Transverse colon (tissue), 3 donors: ENCODE data around the gene PSKH1.

ENCODE experiments used
- POLR2A ChIP-seq: fragments of 450-650 bp; IDR thresholded peaks from one replicate; pipeline ENCODE4 v1.6.1; 2016; ENCODE audit warnings: antibody characterized with exemption, mild to moderate bottlenecking, moderate library complexity
- TF ChIP-seq, protein P1 (sequence below), 5 experiments: fragments of 200-600 bp in 3 of 5; fragments of 450-650 bp in 2 of 5; sonication (generic) in 3 of 5; IDR thresholded peaks; 1 replicate in 2 of 5; 2 replicates in 3 of 5; pipeline ENCODE4 v1.5.1; 2016 to 2017; ENCODE audit warnings: antibody characterized with exemption in 5 of 5, inconsistent platforms in 3 of 5, mild to moderate bottlenecking in 2 of 5, moderate library complexity in 1 of 5

GRCh38 chr16:67969254-67970039 is 76.4 kb downstream of the PSKH1 start:
- TF ChIP-seq, protein P1, sequence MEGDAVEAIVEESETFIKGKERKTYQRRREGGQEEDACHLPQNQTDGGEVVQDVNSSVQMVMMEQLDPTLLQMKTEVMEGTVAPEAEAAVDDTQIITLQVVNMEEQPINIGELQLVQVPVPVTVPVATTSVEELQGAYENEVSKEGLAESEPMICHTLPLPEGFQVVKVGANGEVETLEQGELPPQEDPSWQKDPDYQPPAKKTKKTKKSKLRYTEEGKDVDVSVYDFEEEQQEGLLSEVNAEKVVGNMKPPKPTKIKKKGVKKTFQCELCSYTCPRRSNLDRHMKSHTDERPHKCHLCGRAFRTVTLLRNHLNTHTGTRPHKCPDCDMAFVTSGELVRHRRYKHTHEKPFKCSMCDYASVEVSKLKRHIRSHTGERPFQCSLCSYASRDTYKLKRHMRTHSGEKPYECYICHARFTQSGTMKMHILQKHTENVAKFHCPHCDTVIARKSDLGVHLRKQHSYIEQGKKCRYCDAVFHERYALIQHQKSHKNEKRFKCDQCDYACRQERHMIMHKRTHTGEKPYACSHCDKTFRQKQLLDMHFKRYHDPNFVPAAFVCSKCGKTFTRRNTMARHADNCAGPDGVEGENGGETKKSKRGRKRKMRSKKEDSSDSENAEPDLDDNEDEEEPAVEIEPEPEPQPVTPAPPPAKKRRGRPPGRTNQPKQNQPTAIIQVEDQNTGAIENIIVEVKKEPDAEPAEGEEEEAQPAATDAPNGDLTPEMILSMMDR (IDR thresholded peaks at IDR 0.05): no peak
- no peak for TF ChIP-seq POLR2A
